Measurements from ENCODE around the gene VPS37D. TPM values are rescaled to one million over a fixed set of nuclear protein-coding genes. Genes with fewer than 3 reads are reported as not detected.
A peak's percentile ranks its signal among the peaks of the same experiment; 100 is the strongest.

VPS37D gene
- total RNA-seq, 1 experiment from 2014 or later: 8.3 TPM

- no peak overlapping the region for H3K4me3 ChIP-seq
- no peaks in the 10 kb centered on the region for H3K27me3 ChIP-seq (ENCODE audit: insufficient read depth, low read depth)
- TF ChIP-seq CTCF (conservative IDR thresholded peaks at IDR 0.05): no peak
- peaks cover 14% of the 10 kb centered on the region; the same call in 1 of the 2 replicates for H3K36me3 ChIP-seq (ENCODE audit: low read depth)
- H3K4me1 ChIP-seq (replicated peaks; ENCODE audit: insufficient read depth): no peaks in the 10 kb centered on the region
- no peaks in the 10 kb centered on the region for H3K9me3 ChIP-seq (ENCODE audit: insufficient read depth, low read depth)
- peaks cover 56% of the 10 kb centered on the region for H3F3A ChIP-seq (ENCODE audit: insufficient read depth, low read depth)
- ChIA-PET CTCF (no interaction called here), POLR2A (ENCODE audit: unreplicated experiment) (no interaction called here)
- peak in 1 of 2 experiments; percentile 16 for DNase-seq
- intact Hi-C loops (cut with micrococcal nuclease; ENCODE audit: unreplicated experiment): no loop called here
- BruUV-seq (replicated peaks): no TSS peak
- no peak overlapping the region for H2AFZ ChIP-seq
- H3K4me2 ChIP-seq: no peak overlapping the region
- H3K79me2 ChIP-seq (ENCODE audit: low read depth): no peaks in the 10 kb centered on the region
- no peak overlapping the region for H3K27ac ChIP-seq
- H4K20me1 ChIP-seq (ENCODE audit: insufficient read depth): 0 out of 2 replicates have a peak, but pooled peaks cover 14% of the 10 kb centered on the region
- no peaks in the 10 kb centered on the region for H3K9me2 ChIP-seq (ENCODE audit: insufficient read depth)
These were observed 31.9 kb downstream of the VPS37D start for GRCh38 chr7:73699370-73700068.

- Histone ChIP-seq H3K27me3 (ENCODE audit: insufficient read depth, low read depth) (no peaks in the 10 kb centered on the region), H3K27ac (no peak overlapping the region), H3K9me2 (ENCODE audit: insufficient read depth) (no peaks in the 10 kb centered on the region), H3K4me3 (no peak overlapping the region), H3F3A (ENCODE audit: insufficient read depth, low read depth) (peaks cover 60% of the 10 kb centered on the region), H3K4me2 (no peak overlapping the region), H3K4me1 (replicated peaks; ENCODE audit: insufficient read depth) (peaks cover 1% of the 10 kb centered on the region), H4K20me1 (ENCODE audit: insufficient read depth) (0 out of 2 replicates have a peak, but pooled peaks cover 14% of the 10 kb centered on the region), H3K9me3 (ENCODE audit: insufficient read depth, low read depth) (no peaks in the 10 kb centered on the region), H3K79me2 (ENCODE audit: low read depth) (no peaks in the 10 kb centered on the region), H3K36me3 (ENCODE audit: low read depth) (peaks cover 16% of the 10 kb centered on the region; the same call in 1 of the 2 replicates), H2AFZ (no peak overlapping the region)
- ChIA-PET CTCF (no interaction called here), POLR2A (ENCODE audit: unreplicated experiment) (no interaction called here)
- intact Hi-C loops (cut with micrococcal nuclease; ENCODE audit: unreplicated experiment): no loop called here
- no TSS peak for BruUV-seq (replicated peaks)
- DNase-seq: no peak
- TF ChIP-seq EZH2 (IDR thresholded peaks at IDR 0.05; ENCODE audit: low read depth): no peak
- no peak for TF ChIP-seq CTCF (conservative IDR thresholded peaks at IDR 0.05)
These were observed 32.4 kb downstream of the VPS37D start for GRCh38 chr7:73700069-73700423.

GRCh38 chr7:73700581-73701134 lies 33.0 kb downstream of the VPS37D start:
- intact Hi-C loops (cut with micrococcal nuclease; ENCODE audit: unreplicated experiment): no loop called here

More at GRCh38 chr7:73700581-73701134, 33.0 kb downstream of the VPS37D start:
- 0 out of 2 replicates have a peak, but pooled peaks cover 14% of the 10 kb centered on the region for H4K20me1 ChIP-seq (ENCODE audit: insufficient read depth)
- H3K4me1 ChIP-seq (replicated peaks; ENCODE audit: insufficient read depth): peaks cover 7% of the 10 kb centered on the region
- H2AFZ ChIP-seq: no peak overlapping the region
- no peaks in the 10 kb centered on the region for H3K9me3 ChIP-seq (ENCODE audit: insufficient read depth, low read depth)
- ChIA-PET CTCF (interaction anchor here (0.7 kb wide), 1 partner anchor 178 kb away, joined by 3 read pairs; the partner anchor contains the start of gene BAZ1B), POLR2A (ENCODE audit: unreplicated experiment) (no interaction called here)
- no peak overlapping the region for H3K27ac ChIP-seq
- peaks cover under 1% of the 10 kb centered on the region; the same call in 1 of the 2 replicates for H3K79me2 ChIP-seq (ENCODE audit: low read depth)
- no peak overlapping the region for H3K4me2 ChIP-seq
- H3K9me2 ChIP-seq (ENCODE audit: insufficient read depth): no peaks in the 10 kb centered on the region
- peaks cover 66% of the 10 kb centered on the region for H3F3A ChIP-seq (ENCODE audit: insufficient read depth, low read depth)
- TF ChIP-seq EZH2 (IDR thresholded peaks at IDR 0.05; ENCODE audit: low read depth) (no peak), CTCF (conservative IDR thresholded peaks at IDR 0.05) (no peak)
- no peak overlapping the region for H3K4me3 ChIP-seq
- H3K36me3 ChIP-seq (ENCODE audit: low read depth): peaks cover 17% of the 10 kb centered on the region; the same call in 1 of the 2 replicates
- BruUV-seq (replicated peaks): no TSS peak
- no peaks in the 10 kb centered on the region for H3K27me3 ChIP-seq (ENCODE audit: insufficient read depth, low read depth)
- peak in 1 of 2 experiments; percentile 31 for DNase-seq

All from PC-9 (cell line).